T47D (cell line): Measurements from ENCODE around the gene SPON2.

Experiments used
- DNase-seq, 2 experiments: peaks; one replicate each; pipeline versions ENCODE4 v3.0.0 to v3.0.0-alpha.2; 2011 to 2012; ENCODE audit warnings: low read depth in 1 of 2, low spot score in 1 of 2
- JUND ChIP-seq: IDR thresholded peaks from 2 replicates; pipeline ENCODE4 v1.6.1; 2012; ENCODE audit warnings: low read depth
- in situ Hi-C: cut with HindIII; loops from 2 replicates; pipeline ENCODE4 v1.10.0; 2016; ENCODE audit warnings: low sequenced_read_pairs, low pct_unique_long_range_greater_than_20kb

Gene SPON2

GRCh38 chr4:1213336-1213995, 41.1 kb upstream of the SPON2 start:
- TF ChIP-seq JUND = no peak

GRCh38 chr4:1212546-1213335, 40.4 kb upstream of the SPON2 start:
- TF ChIP-seq JUND = no peak
- no peak for DNase-seq
- in situ Hi-C loops = no loop called here

More at GRCh38 chr4:1213336-1213995, 41.1 kb upstream of the SPON2 start:
- in situ Hi-C loops = no loop called here
- DNase-seq = no peak

DNA sequence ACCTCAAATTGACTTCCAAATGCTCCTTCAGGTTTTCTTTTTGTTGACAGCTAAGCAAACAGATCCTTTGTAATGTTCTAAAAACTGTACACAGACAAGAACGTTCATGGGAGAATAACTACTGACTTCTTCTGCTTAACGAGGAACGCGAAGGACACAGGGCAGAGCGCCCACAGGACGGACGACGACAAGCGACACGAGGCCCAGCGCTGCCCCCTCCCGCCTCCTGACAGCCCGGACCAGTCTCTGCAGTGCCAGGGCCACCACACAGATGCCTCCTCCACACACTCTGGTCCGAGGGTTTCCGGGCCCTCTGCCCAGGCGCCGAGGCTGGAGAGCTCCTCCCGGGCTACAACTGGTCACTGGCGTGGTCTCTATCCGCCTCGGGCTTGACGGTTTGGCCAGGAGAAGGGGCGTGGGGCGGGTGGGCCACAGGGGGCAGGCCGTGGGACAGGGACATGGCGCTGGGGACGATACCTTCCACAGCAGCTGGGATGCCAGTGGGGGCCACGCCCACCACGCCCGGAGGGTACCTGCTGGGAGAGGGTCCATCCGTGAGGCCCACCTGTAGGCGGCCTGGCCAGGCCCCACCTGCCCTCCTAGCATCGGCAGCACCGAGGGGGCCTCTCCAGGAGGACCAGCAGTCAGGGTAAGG, 39.6 kb upstream of the SPON2 start:
- no peak for DNase-seq
- no peak for TF ChIP-seq JUND
- in situ Hi-C loops = no loop called here

DNA sequence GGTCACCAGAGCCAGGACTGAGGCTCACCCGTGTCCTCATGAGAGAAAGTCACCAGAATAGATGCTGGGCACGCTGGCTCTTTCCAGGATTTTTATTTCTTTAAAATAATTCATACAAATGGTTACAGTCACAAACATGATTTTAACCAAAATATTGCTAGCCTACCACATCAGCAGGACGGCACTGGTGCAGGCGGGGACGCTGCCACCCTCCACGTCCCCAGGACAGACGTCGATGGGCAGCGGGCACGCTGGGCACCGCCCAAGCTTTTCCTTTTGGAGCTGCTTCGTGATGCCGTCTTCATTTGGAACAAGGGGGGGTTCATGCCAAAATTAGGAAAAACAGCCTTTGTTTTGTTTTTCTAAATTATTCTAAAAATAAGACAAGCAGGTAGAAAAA, 39.0 kb upstream of the SPON2 start:
- no peak for TF ChIP-seq JUND
- in situ Hi-C loops = no loop called here
- no peak for DNase-seq

GRCh38 chr4:1210971-1211370, 38.6 kb upstream of the SPON2 start:
- DNase-seq = no peak
- in situ Hi-C loops = no loop called here
- no peak for TF ChIP-seq JUND

DNA sequence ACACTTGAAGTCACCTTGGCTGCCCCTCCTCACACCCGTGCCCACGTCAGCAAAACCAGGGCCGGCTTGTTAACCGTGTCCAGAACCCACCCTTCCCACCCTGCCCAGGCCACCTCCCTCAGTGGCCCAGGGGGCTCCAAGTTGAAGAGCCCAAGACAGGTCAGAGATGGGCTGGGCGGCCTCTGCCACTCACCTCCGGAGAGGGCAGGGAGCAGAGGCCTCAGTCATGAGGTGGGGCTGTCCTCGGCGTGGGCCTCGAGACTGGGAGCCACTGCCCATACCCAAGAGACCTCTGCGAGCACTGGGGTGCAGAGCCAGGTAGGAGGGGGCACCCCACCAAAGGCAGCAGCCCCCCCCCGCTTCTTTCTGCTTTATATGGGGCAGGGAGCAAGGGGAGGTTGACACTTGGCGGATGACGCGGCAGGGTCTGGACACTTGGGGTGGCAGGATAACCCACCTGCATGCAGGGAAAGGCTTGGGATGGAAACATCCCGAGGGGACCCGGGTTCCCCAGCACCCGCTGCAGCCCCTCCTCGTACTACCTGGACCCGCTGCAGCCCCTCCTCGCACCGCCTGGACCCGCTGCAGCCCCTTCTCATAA, 38.0 kb upstream of the SPON2 start:
- in situ Hi-C loops = no loop called here
- TF ChIP-seq JUND = no peak
- DNase-seq = no peak

- no peak for DNase-seq
- in situ Hi-C loops = no loop called here
- no peak for TF ChIP-seq JUND
Observed at GRCh38 chr4:1209821-1210220, 37.4 kb upstream of the SPON2 start.

DNA sequence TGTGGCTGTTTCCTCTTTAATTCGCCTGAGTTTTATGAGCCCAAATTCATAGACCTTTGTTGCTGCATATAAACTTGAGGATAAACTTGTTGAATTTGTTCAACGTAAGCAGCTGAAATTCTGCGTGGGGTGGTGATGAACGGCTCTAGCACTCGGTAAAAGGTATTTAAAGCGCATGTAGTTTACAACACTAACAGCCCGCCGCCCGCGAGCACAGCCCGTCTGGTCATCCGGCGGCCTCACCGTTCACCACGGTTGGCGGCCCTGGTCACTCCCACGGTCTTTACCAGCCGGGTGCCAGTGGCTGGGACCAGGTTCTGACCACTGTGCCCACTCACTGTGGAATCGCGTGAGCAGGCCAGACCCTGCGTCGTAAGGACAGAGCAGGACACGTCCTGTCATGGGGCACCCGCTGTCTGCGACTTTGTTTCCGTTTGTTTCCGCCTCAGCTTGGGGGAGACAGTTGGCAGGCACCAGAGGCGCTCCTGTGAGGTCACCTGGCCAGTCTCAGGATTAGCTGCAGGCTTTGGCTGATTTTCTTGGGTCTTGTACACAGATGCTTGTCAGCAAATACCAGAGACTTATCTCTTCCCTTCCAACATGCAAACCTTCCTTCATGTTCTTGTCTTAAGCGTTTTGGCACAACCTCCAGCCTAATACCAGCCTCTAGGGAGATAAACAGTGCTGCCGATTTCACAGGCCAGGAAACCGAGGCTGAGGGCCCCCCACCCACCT, 36.8 kb upstream of the SPON2 start:
- DNase-seq = no peak
- in situ Hi-C loops = no loop called here

GRCh38 chr4:1208266-1208961, 36.0 kb upstream of the SPON2 start:
- in situ Hi-C loops = no loop called here
- no peak for DNase-seq
- TF ChIP-seq JUND = no peak

More for the DNA sequence above, 36.8 kb upstream of the SPON2 start:
- no peak for TF ChIP-seq JUND

DNA sequence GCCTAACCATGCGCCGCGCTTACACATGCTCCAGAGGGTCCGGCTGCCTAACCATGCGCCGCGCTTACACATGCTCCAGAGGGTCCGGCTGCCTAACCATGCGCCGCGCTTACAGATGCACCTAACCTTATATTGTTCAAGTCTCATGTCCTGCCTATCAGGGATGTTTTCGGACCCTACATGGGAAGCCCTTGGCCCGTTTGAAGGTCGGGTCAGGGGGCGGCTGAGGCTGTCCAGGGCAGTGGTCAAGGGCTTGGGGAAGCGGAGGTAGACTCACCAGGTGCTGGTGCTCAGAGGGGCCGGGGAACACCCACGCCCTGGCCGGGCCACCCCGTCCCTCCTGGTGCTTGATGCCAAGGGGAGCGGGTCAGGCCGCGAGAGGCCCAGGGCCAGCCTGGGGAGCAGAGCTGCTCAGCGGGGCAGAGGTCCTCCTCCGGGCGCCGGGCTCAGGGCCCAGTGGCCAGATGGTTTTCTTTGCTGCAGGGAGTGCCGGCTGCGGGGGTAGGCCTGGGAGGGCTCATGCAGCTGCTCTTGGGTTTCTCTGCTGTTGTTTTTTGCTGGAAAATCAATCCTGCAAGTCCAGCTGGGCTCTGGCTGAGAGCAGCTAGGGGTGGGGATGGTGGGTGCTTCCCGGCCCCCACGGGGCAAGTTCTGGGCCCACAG, 35.4 kb upstream of the SPON2 start:
- DNase-seq = no peak
- in situ Hi-C loops = no loop called here

DNA sequence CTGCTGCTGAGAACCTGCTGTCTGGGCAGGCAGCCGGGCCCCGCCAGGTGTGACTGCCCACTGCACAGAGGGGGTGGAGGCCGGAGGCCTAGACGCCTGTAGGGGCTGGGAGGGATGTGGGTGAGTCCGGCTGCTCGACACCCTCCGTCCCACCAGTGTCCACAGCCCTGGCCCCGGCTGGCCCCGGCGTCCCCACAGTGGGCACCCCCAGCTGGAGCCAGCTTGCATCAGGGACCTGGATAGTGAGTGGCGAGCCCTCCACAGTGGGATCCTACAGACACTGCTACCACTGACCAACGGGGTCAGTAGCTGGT, 34.7 kb upstream of the SPON2 start:
- DNase-seq = no peak
- in situ Hi-C loops = no loop called here
- no peak for TF ChIP-seq JUND

More for the DNA sequence above, 35.4 kb upstream of the SPON2 start:
- TF ChIP-seq JUND = no peak
